GM12891 (cell line): ENCODE data around the gene SLC9A5. TPM values are rescaled to one million over a fixed set of nuclear protein-coding genes. Genes with fewer than 3 reads are reported as not detected.

Source experiments
- DNase-seq: peaks from one replicate; pipeline ENCODE4 v3.0.0; 2011; ENCODE audit warnings: low spot score; ENCODE audit not compliant: insufficient read length
- FAIRE-seq: peaks from 2 replicates; lab custom pipeline; 2011; peaks lifted over from hg19 to GRCh38; lab: Jason Lieb, UNC
- PAX5 ChIP-seq: IDR thresholded peaks from 2 replicates; pipeline ENCODE4 v1.6.1; 2011; ENCODE audit warnings: low read length, moderate library complexity, mild to moderate bottlenecking; ENCODE audit not compliant: insufficient read depth, severe bottlenecking
- POLR2A ChIP-seq: IDR thresholded peaks from 2 replicates; pipeline ENCODE4 v1.6.1; 2011; ENCODE audit warnings: low read depth, low read length, control low read depth
- POLR2AphosphoS5 ChIP-seq: IDR thresholded peaks from 2 replicates; pipeline ENCODE4 v1.6.1; 2011; ENCODE audit warnings: low read depth, low read length, control low read depth
- POU2F2 ChIP-seq: IDR thresholded peaks from 2 replicates; pipeline ENCODE4 v1.6.1; 2011; ENCODE audit warnings: low read depth, mild to moderate bottlenecking, control low read depth, low read length, moderate library complexity
- SPI1 ChIP-seq: IDR thresholded peaks from 2 replicates; pipeline ENCODE4 v1.6.1; 2011; ENCODE audit warnings: low read depth, low read length, control low read depth
- TAF1 ChIP-seq: IDR thresholded peaks from 2 replicates; pipeline ENCODE4 v1.6.1; 2011; ENCODE audit warnings: low read depth, low read length, control low read depth
- polyA plus RNA-seq: library from polyadenylated mRNA; unstranded; fragments of >200 nt; gene quantifications from one replicate; pipeline ENCODE4 v1.2.1, GENCODE V29; 2012; ENCODE audit warnings: low read depth, missing spikeins, inconsistent platforms; ENCODE audit not compliant: missing spikeins

Gene SLC9A5, protein sequence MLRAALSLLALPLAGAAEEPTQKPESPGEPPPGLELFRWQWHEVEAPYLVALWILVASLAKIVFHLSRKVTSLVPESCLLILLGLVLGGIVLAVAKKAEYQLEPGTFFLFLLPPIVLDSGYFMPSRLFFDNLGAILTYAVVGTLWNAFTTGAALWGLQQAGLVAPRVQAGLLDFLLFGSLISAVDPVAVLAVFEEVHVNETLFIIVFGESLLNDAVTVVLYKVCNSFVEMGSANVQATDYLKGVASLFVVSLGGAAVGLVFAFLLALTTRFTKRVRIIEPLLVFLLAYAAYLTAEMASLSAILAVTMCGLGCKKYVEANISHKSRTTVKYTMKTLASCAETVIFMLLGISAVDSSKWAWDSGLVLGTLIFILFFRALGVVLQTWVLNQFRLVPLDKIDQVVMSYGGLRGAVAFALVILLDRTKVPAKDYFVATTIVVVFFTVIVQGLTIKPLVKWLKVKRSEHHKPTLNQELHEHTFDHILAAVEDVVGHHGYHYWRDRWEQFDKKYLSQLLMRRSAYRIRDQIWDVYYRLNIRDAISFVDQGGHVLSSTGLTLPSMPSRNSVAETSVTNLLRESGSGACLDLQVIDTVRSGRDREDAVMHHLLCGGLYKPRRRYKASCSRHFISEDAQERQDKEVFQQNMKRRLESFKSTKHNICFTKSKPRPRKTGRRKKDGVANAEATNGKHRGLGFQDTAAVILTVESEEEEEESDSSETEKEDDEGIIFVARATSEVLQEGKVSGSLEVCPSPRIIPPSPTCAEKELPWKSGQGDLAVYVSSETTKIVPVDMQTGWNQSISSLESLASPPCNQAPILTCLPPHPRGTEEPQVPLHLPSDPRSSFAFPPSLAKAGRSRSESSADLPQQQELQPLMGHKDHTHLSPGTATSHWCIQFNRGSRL
- 5.2 TPM for polyA plus RNA-seq

- FAIRE-seq = peak; percentile 23
- DNase-seq = peak; percentile 59
- TF ChIP-seq POLR2A (no peak), POU2F2 (no peak), SPI1 (no peak), PAX5 (no peak), POLR2AphosphoS5 (no peak), TAF1 (no peak)
Observed at GRCh38 chr16:67248401-67249177, at the start of gene SLC9A5. TSS of gene SLC9A5 (plus strand) at chr16:67248979. CDS start at chr16:67249015, 36 bp downstream.

DNA sequence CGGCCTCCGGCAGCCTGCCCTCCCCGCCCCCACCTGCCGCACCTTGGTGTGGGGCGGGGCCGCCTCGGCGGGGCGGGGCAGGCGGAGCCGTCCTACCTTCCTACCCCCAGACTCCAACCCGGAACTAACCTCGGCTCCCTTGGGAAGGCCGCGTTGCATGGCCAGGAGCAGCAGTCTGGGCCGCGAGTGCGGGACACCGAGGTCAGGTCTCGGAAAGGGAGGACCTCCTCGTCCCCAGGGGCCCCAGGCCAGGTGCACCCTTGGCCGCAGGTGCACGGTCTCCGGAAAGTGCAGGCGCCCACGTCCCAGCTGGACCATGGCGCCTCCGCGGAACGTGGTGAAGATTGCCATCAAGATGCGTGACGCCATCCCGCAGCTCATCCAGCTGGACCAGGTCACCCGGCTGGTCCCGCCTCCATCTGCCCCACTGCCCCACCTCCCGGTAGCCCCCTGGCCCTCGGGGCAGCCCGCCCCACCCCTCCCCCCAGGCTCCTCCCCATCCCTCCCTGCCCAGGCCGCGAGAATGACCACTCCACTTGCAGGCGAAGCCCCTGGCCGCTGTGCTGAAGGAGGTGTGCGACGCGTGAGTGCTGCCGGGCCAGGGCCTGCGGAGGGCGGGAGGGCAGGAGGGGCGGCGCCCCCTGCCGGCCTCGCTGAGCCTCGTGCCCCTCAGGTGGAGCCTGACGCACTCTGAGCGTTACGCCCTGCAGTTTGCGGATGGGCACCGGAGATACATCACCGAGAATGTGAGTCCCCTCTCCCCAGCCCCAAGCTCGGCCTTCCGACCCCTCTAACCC, 49.6 kb upstream of the SLC9A5 start, which contains the start of gene ELMO3:
TSS of gene ELMO3 (plus strand) at position 121 of the 797 bp plus-strand sequence. CDS start at position 317, 196 bp downstream.
- DNase-seq = no peak
- no peak for TF ChIP-seq SPI1
- no peak for TF ChIP-seq POLR2A
- no peak for TF ChIP-seq TAF1
- no peak for TF ChIP-seq POLR2AphosphoS5
- TF ChIP-seq POU2F2 = no peak
- TF ChIP-seq PAX5 = no peak
- FAIRE-seq = peak; percentile 90

DNA sequence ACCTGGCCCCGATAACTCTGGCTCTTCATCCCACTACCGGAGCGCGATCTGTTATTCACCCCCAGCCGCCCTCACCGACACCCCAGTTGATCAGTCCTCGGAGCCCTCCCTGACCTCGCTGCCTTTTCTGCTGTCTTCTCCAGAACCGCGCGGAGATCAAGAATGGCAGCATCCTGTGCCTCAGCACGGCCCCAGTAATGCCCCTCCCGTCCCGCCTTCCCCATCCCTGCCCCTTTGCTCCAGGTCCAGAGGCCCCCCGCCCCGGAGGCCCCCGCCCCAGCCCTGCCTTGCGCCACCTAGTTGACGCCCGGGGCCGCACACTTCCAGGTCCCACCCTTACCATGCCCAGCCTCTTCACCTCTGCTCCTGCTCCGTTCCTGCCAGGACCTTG, 49.0 kb upstream of the SLC9A5 start:
- no peak for DNase-seq

GRCh38 chr16:67200491-67200890, 48.3 kb upstream of the SLC9A5 start:
- TF ChIP-seq POLR2AphosphoS5 (no peak; the same call in 1 of the 2 replicates), TAF1 (no peak), PAX5 (no peak), POLR2A (no peak), POU2F2 (no peak), SPI1 (no peak)
- DNase-seq (no peak), FAIRE-seq (no peak)

More for the DNA sequence above, 49.0 kb upstream of the SLC9A5 start:
- no peak for FAIRE-seq
- TF ChIP-seq PAX5 = no peak

GRCh38 chr16:67201411-67202345, 47.1 kb upstream of the SLC9A5 start:
- DNase-seq = no peak
- FAIRE-seq = no peak
- TF ChIP-seq POLR2AphosphoS5 (no peak), POU2F2 (no peak), TAF1 (no peak), POLR2A (no peak), SPI1 (no peak), PAX5 (no peak)

DNA sequence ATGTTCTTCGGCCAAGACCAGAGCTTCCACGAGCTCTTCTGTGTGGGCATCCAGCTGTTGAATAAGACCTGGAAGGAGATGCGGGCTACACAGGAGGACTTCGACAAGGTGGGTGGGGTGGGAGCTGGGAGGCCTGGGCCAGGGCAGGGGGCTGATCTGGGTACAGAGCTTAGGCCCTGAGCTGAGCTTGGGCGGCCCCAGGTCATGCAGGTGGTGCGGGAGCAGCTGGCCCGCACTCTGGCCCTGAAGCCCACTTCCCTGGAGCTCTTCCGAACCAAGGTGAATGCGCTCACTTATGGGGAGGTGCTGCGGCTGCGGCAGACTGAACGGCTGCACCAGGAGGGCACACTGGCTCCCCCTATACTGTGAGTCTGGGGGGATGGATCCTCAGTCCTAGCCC, 46.4 kb upstream of the SLC9A5 start:
- no peak for TF ChIP-seq PAX5
- no peak for TF ChIP-seq POU2F2
- no peak for TF ChIP-seq POLR2A
- TF ChIP-seq SPI1 = no peak
- TF ChIP-seq TAF1 = no peak
- no peak for TF ChIP-seq POLR2AphosphoS5
- no peak for FAIRE-seq
- DNase-seq = no peak

GRCh38 chr16:67202956-67203493, 45.8 kb upstream of the SLC9A5 start:
- TF ChIP-seq POLR2A (no peak), POLR2AphosphoS5 (no peak), PAX5 (no peak), SPI1 (no peak), TAF1 (no peak), POU2F2 (no peak)
- FAIRE-seq (no peak), DNase-seq (no peak)

DNA sequence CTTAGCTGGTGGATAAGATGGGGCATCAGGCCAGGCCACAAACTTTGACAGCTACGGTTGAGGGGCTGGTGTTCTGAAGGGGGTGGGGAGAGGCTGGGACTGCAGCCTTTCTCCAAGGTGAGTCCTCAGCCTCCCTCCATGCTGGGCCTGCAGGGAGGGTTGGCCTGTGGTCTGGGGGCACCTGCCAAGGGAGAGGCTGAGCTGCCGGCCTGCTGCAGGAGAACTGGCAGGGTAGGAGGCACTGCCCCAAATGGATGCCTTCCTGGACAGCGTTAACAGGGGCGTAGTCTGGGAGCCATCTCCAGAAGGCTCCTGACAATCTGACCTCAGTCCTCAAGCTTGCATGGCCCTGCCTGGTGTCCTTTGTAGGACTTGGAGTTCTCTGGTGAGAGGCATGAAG, 44.7 kb upstream of the SLC9A5 start:
- TF ChIP-seq PAX5 (no peak), POU2F2 (no peak), TAF1 (no peak), SPI1 (no peak), POLR2A (no peak), POLR2AphosphoS5 (no peak)
- FAIRE-seq (no peak), DNase-seq (no peak)
